Stimulated activated CD8-positive, alpha-beta memory T cell treated with anti-CD3 and anti-CD28 coated beads, Interleukin-15, amount 100 ng/mL, for 1 hour (primary cell): ENCODE measurements around the gene SHROOM1.
"Not testable (repeated sequence)": the region's sequence is repeated elsewhere in the genome, so short reads cannot be mapped to it uniquely, and the experiment has no call there.

Experiments used
- DNase-seq: peaks from one replicate; pipeline ENCODE4 v3.0.0-alpha.2; 2020; ENCODE audit warnings: low read depth

Gene SHROOM1

GRCh38 chr5:132807163-132807838 lies 23.1 kb downstream of the SHROOM1 start:
- no peak for DNase-seq

GRCh38 chr5:132806804-132807162 lies 23.7 kb downstream of the SHROOM1 start:
- DNase-seq: not testable (repeated sequence)

- not testable (repeated sequence) for DNase-seq
Measured at GRCh38 chr5:132805872-132806271, 24.6 kb downstream of the SHROOM1 start.

DNA sequence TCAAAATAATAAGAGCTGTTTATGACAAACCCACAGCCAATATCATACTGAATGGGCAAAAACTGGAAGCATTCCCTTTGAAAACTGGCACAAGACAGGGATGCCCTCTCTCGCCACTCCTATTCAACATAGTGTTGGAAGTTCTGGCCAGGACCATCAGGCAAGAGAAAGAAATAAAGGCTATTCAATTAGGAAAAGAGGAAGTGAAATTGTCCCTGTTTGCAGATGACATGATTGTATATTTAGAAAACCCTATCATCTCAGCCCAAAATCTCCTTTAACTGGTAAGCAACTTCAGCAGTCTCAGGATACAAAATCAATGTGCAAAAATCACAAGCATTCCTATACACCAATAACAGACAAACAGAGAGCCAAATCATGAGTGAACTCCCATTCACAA lies 26.2 kb downstream of the SHROOM1 start:
- DNase-seq: not testable (repeated sequence)

DNA sequence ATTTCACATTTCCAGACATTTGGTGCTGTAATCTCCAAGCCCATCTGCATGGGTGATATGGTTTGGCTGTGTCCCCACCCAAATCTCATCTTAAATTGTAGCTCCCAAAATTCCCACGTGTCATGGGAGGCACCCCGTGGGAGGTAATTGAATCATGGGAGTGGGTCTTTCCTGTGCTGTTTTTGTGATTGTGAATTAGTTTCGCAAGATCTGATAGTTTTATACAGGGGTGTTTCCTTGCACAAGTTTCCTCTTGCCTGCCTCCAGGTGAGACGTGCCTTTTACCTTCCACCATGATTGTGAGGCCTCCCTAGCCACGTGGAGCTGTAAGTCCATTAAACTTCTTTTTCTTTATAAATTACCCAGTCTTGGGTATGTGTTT lies 27.8 kb downstream of the SHROOM1 start:
- not testable (repeated sequence) for DNase-seq

- no peak for DNase-seq
Measured at GRCh38 chr5:132802044-132802684, 28.3 kb downstream of the SHROOM1 start.

DNA sequence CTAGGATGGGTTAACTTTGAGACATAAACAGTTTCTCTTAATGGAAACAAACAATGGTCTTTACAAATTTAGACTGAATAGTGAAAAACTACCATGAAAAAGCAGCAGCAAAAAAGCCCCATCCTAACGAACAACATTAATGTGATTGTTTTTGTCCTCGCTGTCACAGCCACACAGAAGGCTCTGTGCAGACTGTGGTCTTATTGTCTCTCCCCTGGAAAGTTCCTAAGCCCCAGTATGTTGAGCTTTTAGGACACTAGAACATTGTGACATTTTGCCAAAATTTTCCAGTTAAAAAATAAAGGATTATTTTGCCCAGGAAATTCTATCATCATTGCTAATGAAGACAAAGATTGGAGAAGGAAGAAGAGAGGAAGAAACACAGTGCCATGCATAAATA lies 29.9 kb downstream of the SHROOM1 start:
- DNase-seq: no peak

- DNase-seq: no peak
Measured at GRCh38 chr5:132799392-132799791, 31.1 kb downstream of the SHROOM1 start.

- no peak for DNase-seq
Measured at GRCh38 chr5:132797651-132798050, 32.8 kb downstream of the SHROOM1 start.

DNA sequence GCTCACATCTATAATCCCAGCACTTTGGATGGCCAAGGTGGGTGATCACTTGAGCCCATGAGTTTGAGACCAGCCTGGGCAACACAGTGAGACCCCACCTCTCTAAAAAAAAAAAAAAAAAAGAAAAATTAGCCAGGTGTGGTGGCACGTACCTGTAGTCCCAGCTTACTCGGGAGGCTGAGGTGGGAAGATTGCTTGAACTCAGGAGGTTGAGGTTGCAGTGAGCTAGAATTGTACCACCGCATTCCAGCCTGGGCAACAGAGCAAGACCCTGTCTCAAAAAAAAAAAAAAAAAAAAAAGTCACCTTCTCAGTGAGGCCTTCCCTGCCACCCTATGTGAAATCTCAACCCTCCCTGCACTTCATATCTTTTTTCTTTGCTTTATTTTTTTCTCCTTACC lies 39.4 kb downstream of the SHROOM1 start:
- no peak for DNase-seq

- DNase-seq: no peak
Measured at GRCh38 chr5:132790201-132790865, 40.1 kb downstream of the SHROOM1 start.

GRCh38 chr5:132788990-132789886 lies 41.2 kb downstream of the SHROOM1 start:
- DNase-seq: no peak

DNA sequence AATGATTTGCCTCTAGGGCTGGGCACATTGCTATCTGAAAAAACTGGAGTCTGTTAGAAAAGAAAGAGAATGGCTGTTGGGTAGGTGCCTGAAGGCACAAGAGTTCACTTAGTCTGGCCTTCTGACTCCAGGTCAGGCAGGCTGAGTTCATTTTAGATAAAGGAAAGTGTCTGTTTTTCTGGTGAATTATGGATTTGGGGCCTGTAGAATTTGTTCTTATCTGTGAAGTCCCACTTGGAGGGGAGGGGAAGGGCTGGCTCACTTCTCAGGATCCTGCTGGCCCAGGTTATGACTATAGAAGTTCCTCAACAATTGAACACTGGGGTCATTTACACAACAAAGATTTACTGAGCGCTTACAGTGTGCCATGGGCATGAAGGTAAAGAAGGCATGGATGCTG lies 41.9 kb downstream of the SHROOM1 start:
- DNase-seq: no peak

DNA sequence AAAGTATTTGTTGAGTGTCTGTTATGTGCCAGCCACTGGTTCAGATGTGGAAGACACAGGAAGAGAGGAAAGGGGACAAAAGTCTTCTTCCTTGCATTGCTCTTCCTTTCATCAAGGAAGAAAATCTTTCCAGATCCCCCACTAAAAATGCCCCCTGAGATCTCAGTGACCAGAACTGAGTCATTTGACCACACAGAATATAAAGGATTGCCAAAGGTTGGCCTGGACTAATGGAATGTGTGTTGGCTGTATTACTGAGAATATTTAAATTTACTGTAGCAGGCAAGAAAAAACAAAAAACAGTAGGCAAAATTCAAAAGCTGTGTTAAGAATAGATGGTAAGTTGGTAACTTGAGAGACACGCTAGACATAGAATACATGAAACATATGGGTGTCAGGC lies 43.4 kb downstream of the SHROOM1 start:
- DNase-seq: no peak

GRCh38 chr5:132785864-132786263 lies 44.6 kb downstream of the SHROOM1 start:
- DNase-seq: no peak

GRCh38 chr5:132785365-132785764 lies 45.1 kb downstream of the SHROOM1 start:
- no peak for DNase-seq

- no peak for DNase-seq
Measured at GRCh38 chr5:132782101-132782500, 48.3 kb downstream of the SHROOM1 start.

- DNase-seq: no peak
Measured at GRCh38 chr5:132781029-132781428, 49.4 kb downstream of the SHROOM1 start.

GRCh38 chr5:132780577-132780976 lies 49.9 kb downstream of the SHROOM1 start:
- DNase-seq: no peak

DNA sequence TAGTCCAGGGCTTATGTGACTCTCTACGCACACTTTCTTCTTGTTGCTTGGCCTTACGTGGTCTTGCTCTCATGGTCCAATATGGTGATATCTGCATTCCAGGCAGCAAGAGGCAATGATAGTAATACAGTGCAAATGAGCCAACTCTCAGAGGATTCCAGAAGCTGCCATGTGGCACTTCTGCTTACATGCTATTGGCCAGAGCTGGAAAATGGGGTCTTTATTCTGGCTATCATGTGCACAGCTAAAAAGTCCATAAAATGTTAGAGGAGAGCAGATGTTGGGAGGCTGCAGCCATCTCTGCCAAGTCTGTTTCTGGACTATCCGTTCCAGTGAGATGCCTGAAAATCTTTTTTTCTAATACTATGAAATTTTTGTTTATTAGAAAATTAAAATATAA lies 50.5 kb downstream of the SHROOM1 start:
- DNase-seq: no peak

DNA sequence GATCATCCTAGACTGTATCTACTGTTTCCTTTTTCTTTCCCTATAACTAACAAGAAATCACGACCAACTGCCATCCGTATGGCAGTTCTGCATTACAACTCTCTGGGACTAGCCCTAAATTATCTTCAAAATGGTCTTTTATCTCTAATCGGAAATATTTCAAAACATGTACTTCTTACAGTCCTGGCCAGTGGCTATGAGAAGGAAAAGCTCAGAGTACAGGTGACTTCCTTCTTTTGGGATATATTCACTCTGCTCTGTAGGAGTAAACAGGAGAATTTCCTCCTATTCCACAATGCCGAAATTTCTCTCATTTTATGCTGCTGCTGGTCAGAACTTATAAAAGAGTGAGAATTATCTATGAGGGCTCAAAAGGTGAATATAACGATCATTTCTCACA lies 51.6 kb downstream of the SHROOM1 start:
- DNase-seq: no peak

DNA sequence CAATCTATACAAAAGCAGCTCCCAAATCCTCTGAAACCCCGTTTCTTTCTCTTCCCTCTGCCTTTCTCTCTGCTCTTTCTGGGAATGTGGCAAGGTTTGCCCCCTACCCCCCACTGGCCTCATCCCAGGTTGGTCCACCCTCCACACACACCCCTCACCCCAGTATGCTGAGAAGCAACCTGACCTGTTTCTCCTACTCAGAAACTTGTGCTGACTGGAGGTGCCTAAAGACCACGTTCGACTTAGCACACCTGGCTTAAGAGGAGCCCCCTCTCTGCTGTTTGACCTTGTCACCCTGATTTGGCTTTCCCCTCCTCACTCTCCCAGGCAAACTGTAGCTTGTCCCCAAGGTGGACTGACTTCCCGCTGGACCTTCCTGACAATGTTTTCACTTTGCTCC lies 52.3 kb downstream of the SHROOM1 start:
- no peak for DNase-seq
